ENCODE results near the gene MCC.

DNA sequence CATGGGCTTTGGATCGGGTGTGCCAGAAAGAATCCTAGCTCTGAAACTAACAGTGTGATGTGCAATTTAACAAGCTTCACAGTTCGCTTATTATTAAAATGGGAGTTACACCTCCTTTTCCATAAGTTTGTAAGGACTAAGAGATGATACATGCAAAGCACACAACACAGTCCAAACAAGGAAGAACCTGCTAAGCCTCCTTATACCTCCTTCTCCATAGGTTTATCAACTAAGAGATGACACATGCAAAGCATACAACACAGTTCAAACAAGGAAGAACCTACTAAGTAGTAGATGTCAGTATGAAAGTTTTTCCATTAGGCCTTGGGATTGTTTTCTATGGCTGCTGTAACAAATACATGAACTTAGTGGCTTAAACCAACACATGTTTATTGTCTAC, 295.7 kb downstream of the MCC start:
- TF ChIP-seq, protein P1, sequence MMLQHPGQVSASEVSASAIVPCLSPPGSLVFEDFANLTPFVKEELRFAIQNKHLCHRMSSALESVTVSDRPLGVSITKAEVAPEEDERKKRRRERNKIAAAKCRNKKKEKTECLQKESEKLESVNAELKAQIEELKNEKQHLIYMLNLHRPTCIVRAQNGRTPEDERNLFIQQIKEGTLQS (IDR thresholded peaks at IDR 0.05) = no peak
- TF ChIP-seq RAD21 (IDR thresholded peaks at IDR 0.05) = no peak

All from liver (tissue), 2 donors.